Aorta (tissue), 5 donors: Measurements from ENCODE around the gene E2F2. TPM values are rescaled to one million over a fixed set of nuclear protein-coding genes. Genes with fewer than 3 reads are reported as not detected.

Source experiments
- ATAC-seq: fragments of 200-7000 bp; cut with Tn5 transposase; one replicate; pipeline ENCODE4 v1.9.1; 2022; ENCODE audit warnings: moderate library complexity; ENCODE audit not compliant: low FRiP score
- DNase-seq, 2 donors: peaks; one replicate each; pipeline ENCODE4 v3.0.0-alpha.2; 2020
- H3K27ac ChIP-seq, 2 donors: one replicate each; pipeline ENCODE4 v1.5.1; 2013; ENCODE audit warnings: low read length in 2 of 2, mild to moderate bottlenecking in 2 of 2, moderate library complexity in 2 of 2, control low read depth in 1 of 2, inconsistent platforms in 1 of 2, low read depth in 1 of 2
- H3K27me3 ChIP-seq, 2 donors: one replicate each; pipeline ENCODE4 v1.6.1; 2013; ENCODE audit warnings: control low read depth in 1 of 2, low read length in 1 of 2, mild to moderate bottlenecking in 1 of 2, moderate library complexity in 1 of 2; ENCODE audit not compliant: insufficient read depth in 2 of 2, control insufficient read depth in 1 of 2
- H3K36me3 ChIP-seq, 2 donors: one replicate each; pipeline ENCODE4 v1.6.1; 2013; ENCODE audit warnings: control low read depth in 1 of 2, low read length in 1 of 2, mild to moderate bottlenecking in 1 of 2; ENCODE audit not compliant: insufficient read depth in 2 of 2, control insufficient read depth in 1 of 2
- H3K4me1 ChIP-seq, 2 donors: one replicate each; pipeline ENCODE4 v1.6.1; 2013; ENCODE audit warnings: low read length in 2 of 2, control low read depth in 1 of 2, mild to moderate bottlenecking in 1 of 2, moderate library complexity in 1 of 2; ENCODE audit not compliant: insufficient read depth in 2 of 2, control insufficient read depth in 1 of 2
- H3K4me3 ChIP-seq, 2 donors: one replicate each; pipeline ENCODE4 v1.5.1; 2013; ENCODE audit warnings: low read length in 2 of 2, control low read depth in 1 of 2, mild to moderate bottlenecking in 1 of 2
- H3K9me3 ChIP-seq: one replicate; pipeline ENCODE4 v1.6.1; 2013; ENCODE audit warnings: mild to moderate bottlenecking, low read length; ENCODE audit not compliant: control insufficient read depth
- WGBS, 2 donors: extraction: QIAGEN DNeasy Blood & Tissue Kit; methylation state at CpG; one replicate each; pipeline ENCODE4 v1.1.7; 2013; 5-methylcytosine and 5-hydroxymethylcytosine counted together
- intact Hi-C, 2 donors: fragments of 100-400 bp; cut with DNase I; formaldehyde crosslinking; loops; one replicate each; pipeline versions ENCODE4 v1.14.2 to v1.15.0; 2022
- polyA plus RNA-seq, 2 donors: library from polyadenylated mRNA; stranded (reverse); fragments of 200-250 nt; gene quantifications; one replicate each; pipeline ENCODE4 v1.2.3, GENCODE V29; 2013
- total RNA-seq, 2 donors: library from RNA; stranded (reverse); fragmentation: NEBNext Ultra II Directional; extraction: Animal tissue kit (Norgen Biotek cat#: 25700); gene quantifications; one replicate each; pipeline ENCODE4 v1.2.1, GENCODE V29; 2021
- donor health status: healthy with polysubstance abuse.
- donor health status: Bipolar disorder and iron deficiency.
- donor health status: DM: no; HTN: no; CAD: no.
- donor health status: DM: no; HTN: no; CAD: no.
- donor health status: DM: yes; HTN: yes; CAD: no.

The E2F2 gene
- total and polyA plus RNA-seq, 4 donors: 0.42 to 0.96 (median 0.50) TPM; not detected in 1

GRCh38 chr1:23472351-23473036, 58.5 kb downstream of the E2F2 start:
- 89 to 92% methylated on average over 5 of the region's 5 CpGs for WGBS, 2 donors
- DNase-seq (no peak), ATAC-seq (no peak)
- Histone ChIP-seq H3K4me1 (no peaks in the 10 kb centered on the region), H3K9me3 (no peaks in the 10 kb centered on the region), H3K27me3 (no peaks in the 10 kb centered on the region), H3K4me3 (no peak overlapping the region), H3K27ac (no peak overlapping the region), H3K36me3 (no peaks in the 10 kb centered on the region)
- intact Hi-C loops: no loop called here

GRCh38 chr1:23471473-23472075, 59.5 kb downstream of the E2F2 start:
- H3K27ac ChIP-seq: no peak overlapping the region
- ATAC-seq (no peak), DNase-seq (no peak)
- no peak overlapping the region for H3K4me3 ChIP-seq
- 77 to 79% methylated on average over 4 of the region's 4 CpGs for WGBS, 2 donors
- no peaks in the 10 kb centered on the region for H3K4me1 ChIP-seq
- no peaks in the 10 kb centered on the region for H3K9me3 ChIP-seq
- H3K27me3 ChIP-seq: no peaks in the 10 kb centered on the region
- intact Hi-C loops: no loop called here
- no peaks in the 10 kb centered on the region for H3K36me3 ChIP-seq

DNA sequence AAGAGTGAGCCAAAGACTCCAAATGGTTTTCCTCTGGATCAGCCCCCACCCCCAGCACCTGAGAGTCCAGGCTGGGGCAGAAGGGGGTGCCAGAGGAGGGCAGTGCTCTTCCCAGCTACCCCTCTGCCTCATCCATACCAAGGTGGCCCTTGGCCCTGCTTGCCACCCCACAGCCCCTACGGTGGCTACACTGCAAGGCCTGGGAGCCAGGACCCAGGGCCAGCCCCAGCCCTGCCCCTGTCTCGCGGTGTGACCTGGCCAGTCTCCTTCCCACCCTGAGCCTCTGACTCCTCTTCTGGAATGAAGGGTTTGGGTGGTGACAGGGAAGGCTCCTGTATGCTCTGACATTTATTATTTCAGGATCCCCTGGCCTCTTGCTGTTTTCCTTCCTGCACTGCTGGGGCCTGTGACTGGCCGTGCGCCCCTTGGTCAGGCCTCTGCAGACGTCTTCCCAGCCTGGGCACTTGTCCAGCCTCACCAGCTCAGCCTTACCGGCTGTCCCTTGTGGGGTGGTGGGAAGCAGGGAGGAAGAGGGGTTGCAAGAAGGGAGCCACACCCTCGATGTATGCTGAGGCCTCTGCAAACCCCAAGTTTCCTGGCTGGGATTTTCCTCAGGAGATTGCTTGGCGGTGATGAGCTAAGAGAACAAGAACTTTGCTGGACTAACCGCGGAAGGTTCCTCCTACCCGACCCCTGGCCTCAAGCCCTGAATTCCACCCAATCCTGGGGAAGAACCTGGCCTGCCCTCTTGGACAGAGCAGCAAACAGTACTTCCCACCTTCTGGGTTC, 60.6 kb downstream of the E2F2 start:
- Histone ChIP-seq H3K4me3 (no peak overlapping the region), H3K27me3 (no peaks in the 10 kb centered on the region), H3K4me1 (no peaks in the 10 kb centered on the region), H3K9me3 (no peaks in the 10 kb centered on the region), H3K27ac (no peak overlapping the region), H3K36me3 (no peaks in the 10 kb centered on the region)
- intact Hi-C loops: no loop called here
- 28 to 36% methylated on average over 12 of the region's 12 CpGs for WGBS, 2 donors
- ATAC-seq (peak; percentile 68), DNase-seq (peak; percentile 81 to 87)

DNA sequence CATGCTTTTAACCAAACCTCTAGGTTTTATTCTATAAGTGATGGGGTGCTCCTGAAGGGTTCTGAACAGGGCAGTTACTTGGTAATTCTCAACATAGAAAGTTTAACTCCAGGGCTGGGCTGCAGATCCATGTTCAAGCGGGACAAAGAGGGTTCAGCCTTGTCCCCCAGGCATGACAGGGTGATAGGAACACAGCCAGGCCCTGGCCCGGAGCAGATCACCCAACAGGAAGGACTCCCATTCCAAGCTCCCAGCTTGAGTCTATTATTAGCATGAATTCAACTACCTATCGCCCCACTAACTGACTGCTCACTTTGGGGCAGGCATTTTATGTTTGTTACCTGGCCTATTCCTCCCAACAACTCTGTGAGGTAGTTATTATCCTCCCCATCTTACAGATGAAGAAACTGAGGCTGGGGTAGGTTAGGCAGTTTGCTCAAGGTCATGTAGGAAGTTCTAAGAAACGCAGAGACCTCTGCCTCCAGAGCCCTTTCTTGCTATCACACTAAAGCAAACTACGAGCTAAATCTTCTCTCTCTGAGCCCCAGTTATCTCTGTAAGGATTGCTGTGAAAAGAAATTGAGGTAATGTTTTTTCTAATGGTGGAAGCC, 61.6 kb downstream of the E2F2 start:
- no peaks in the 10 kb centered on the region for H3K4me1 ChIP-seq
- no peak for ATAC-seq
- H3K27me3 ChIP-seq: no peaks in the 10 kb centered on the region
- H3K36me3 ChIP-seq: no peaks in the 10 kb centered on the region
- H3K27ac ChIP-seq: no peak overlapping the region
- DNase-seq: no peak
- no peak overlapping the region for H3K4me3 ChIP-seq
- intact Hi-C loops: no loop called here
- no peaks in the 10 kb centered on the region for H3K9me3 ChIP-seq
- WGBS, 2 donors: 37 to 44% methylated on average over 5 of the region's 5 CpGs

GRCh38 chr1:23466423-23466989, 64.5 kb downstream of the E2F2 start:
- intact Hi-C loops: no loop called here
- Histone ChIP-seq H3K9me3 (no peaks in the 10 kb centered on the region), H3K27ac (no peak overlapping the region), H3K36me3 (no peaks in the 10 kb centered on the region), H3K4me3 (no peak overlapping the region), H3K4me1 (no peaks in the 10 kb centered on the region), H3K27me3 (no peaks in the 10 kb centered on the region)
- WGBS, 2 donors: 98% methylated on average over 3 of the region's 3 CpGs
- DNase-seq (no peak), ATAC-seq (no peak)

DNA sequence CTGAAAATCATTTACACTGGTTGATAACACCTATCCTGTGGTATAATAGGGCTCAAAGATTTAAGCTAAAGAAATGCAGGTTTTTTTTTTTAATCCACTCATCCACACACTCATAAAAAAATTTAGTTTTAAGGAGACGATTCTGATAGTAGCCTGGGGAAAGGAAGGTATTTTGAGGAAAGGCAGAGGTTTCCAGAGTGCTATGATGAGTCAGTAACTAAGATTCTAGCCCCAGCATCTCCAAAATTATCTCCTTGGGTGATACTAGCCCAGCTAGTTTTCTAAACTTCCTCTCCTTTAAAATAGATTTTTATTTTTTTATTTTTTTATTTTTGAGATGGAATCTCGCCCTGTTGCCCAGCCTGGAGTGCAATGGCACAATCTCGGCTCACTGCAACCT, 67.7 kb downstream of the E2F2 start:
- DNase-seq (no peak), ATAC-seq (no peak)
- no peaks in the 10 kb centered on the region for H3K9me3 ChIP-seq
- no peaks in the 10 kb centered on the region for H3K36me3 ChIP-seq
- no peak overlapping the region for H3K4me3 ChIP-seq
- H3K27ac ChIP-seq: no peak overlapping the region
- 85 to 88% methylated on average over 3 of the region's 3 CpGs for WGBS, 2 donors
- H3K27me3 ChIP-seq: no peaks in the 10 kb centered on the region
- intact Hi-C loops: no loop called here
- no peaks in the 10 kb centered on the region for H3K4me1 ChIP-seq

GRCh38 chr1:23462766-23463165, 68.3 kb downstream of the E2F2 start:
- no peak overlapping the region for H3K4me3 ChIP-seq
- DNase-seq (no peak), ATAC-seq (no peak)
- whole genome bisulfite sequencing, 2 donors: 96 to 97% methylated on average over 2 of the region's 2 CpGs
- no peak overlapping the region for H3K27ac ChIP-seq
- H3K36me3 ChIP-seq: no peaks in the 10 kb centered on the region
- H3K9me3 ChIP-seq: no peaks in the 10 kb centered on the region
- no peaks in the 10 kb centered on the region for H3K4me1 ChIP-seq
- H3K27me3 ChIP-seq: no peaks in the 10 kb centered on the region
- intact Hi-C loops: no loop called here

- no peaks in the 10 kb centered on the region for H3K4me1 ChIP-seq
- H3K27ac ChIP-seq: no peak overlapping the region
- no peaks in the 10 kb centered on the region for H3K9me3 ChIP-seq
- 87 to 88% methylated on average over 3 of the region's 3 CpGs for WGBS, 2 donors
- H3K4me3 ChIP-seq: no peak overlapping the region
- H3K36me3 ChIP-seq: no peaks in the 10 kb centered on the region
- intact Hi-C loops: no loop called here
- H3K27me3 ChIP-seq: no peaks in the 10 kb centered on the region
- ATAC-seq (no peak), DNase-seq (no peak)
These were observed 70.0 kb downstream of the E2F2 start for GRCh38 chr1:23461050-23461449.
